Keratinocyte (primary cell): ENCODE results near the gene TECPR1.

Source experiments
- CTCF ChIP-seq, 3 experiments: IDR thresholded peaks in 1 of 3; conservative IDR thresholded peaks in 1 of 3; optimal IDR thresholded peaks in 1 of 3; 2 replicates in 2 of 3; 3 replicates in 1 of 3; pipeline versions ENCODE3 to v1.5.1; 2011; ENCODE audit warnings: low read length in 3 of 3, mild to moderate bottlenecking in 3 of 3, moderate library complexity in 2 of 3, control low read depth in 1 of 3, inconsistent platforms in 1 of 3; ENCODE audit not compliant: insufficient read depth in 2 of 3; ENCODE audit errors: extremely low read depth in 1 of 3
- EZH2 ChIP-seq: IDR thresholded peaks from one replicate; pipeline ENCODE4 v1.6.1; 2012; ENCODE audit warnings: inconsistent platforms, mild to moderate bottlenecking, low read length, moderate library complexity

- TF ChIP-seq CTCF (optimal IDR thresholded peaks at IDR 0.05 in 1 of 3, IDR thresholded peaks at IDR 0.05 in 1 of 3, conservative IDR thresholded peaks at IDR 0.05 in 1 of 3; ENCODE audit: extremely low read depth in 1 of 3, insufficient read depth in 2 of 3, low read length in 3 of 3), result no peak
- no peak for TF ChIP-seq EZH2
Observed at GRCh38 chr7:98251231-98251600, 816 bp downstream of the TECPR1 start.
